RCC 7860 (cell line): ENCODE measurements around the gene PQBP1.

Experiments used
- DNase-seq: peaks from one replicate; pipeline ENCODE4 v3.0.0-alpha.2; 2015; ENCODE audit warnings: low spot score
- FAIRE-seq: peaks from 2 replicates; lab custom pipeline; 2012; peaks lifted over from hg19 to GRCh38; lab: Jason Lieb, UNC

The PQBP1 gene

GRCh38 chrX:48899078-48899410 is 1.3 kb downstream of the PQBP1 start:
- DNase-seq (no peak), FAIRE-seq (no peak)

- FAIRE-seq: no peak
Measured at GRCh38 chrX:48901069-48901468, 3.3 kb downstream of the PQBP1 start.

GRCh38 chrX:48902135-48902534 is 4.4 kb downstream of the PQBP1 start:
- FAIRE-seq (no peak), DNase-seq (no peak)

More at GRCh38 chrX:48901069-48901468, 3.3 kb downstream of the PQBP1 start:
- no peak for DNase-seq

- DNase-seq (no peak), FAIRE-seq (no peak)
Measured at GRCh38 chrX:48902776-48903175, 5.0 kb downstream of the PQBP1 start.

GRCh38 chrX:48903290-48903689 is 5.6 kb downstream of the PQBP1 start:
- DNase-seq: no peak
- no peak for FAIRE-seq

GRCh38 chrX:48904180-48904579 is 6.5 kb downstream of the PQBP1 start:
- DNase-seq (no peak), FAIRE-seq (no peak)

GRCh38 chrX:48904626-48905025 is 6.9 kb downstream of the PQBP1 start:
- DNase-seq: no peak
- no peak for FAIRE-seq

- no peak for FAIRE-seq
- no peak for DNase-seq
Measured at GRCh38 chrX:48905090-48905790, 7.5 kb downstream of the PQBP1 start.

GRCh38 chrX:48908600-48908999 is 10.9 kb downstream of the PQBP1 start:
- no peak for DNase-seq
- FAIRE-seq: no peak

GRCh38 chrX:48909703-48910294 is 12.1 kb downstream of the PQBP1 start:
- FAIRE-seq (no peak), DNase-seq (no peak)

- DNase-seq (no peak), FAIRE-seq (no peak)
Measured at GRCh38 chrX:48910926-48911411, 13.2 kb downstream of the PQBP1 start.

- FAIRE-seq (peak; percentile 84), DNase-seq (peak; percentile 71)
Measured at GRCh38 chrX:48911412-48912182, 13.9 kb downstream of the PQBP1 start, which contains the start of gene SLC35A2. Gene SLC35A2, minus strand, starts transcription at chrX:48911646. Its CDS starts 10 bp downstream, at chrX:48911636.

- DNase-seq: no peak
- FAIRE-seq: no peak
Measured at GRCh38 chrX:48913605-48914366, 16.1 kb downstream of the PQBP1 start.

GRCh38 chrX:48914593-48915493 is 17.1 kb downstream of the PQBP1 start:
- FAIRE-seq (no peak), DNase-seq (no peak)

GRCh38 chrX:48917139-48918001 is 19.6 kb downstream of the PQBP1 start:
- FAIRE-seq: peak; percentile 89

GRCh38 chrX:48918301-48918642 is 20.5 kb downstream of the PQBP1 start:
- FAIRE-seq (no peak), DNase-seq (no peak)

More at GRCh38 chrX:48917139-48918001, 19.6 kb downstream of the PQBP1 start:
- peak; percentile 89 for DNase-seq

GRCh38 chrX:48918643-48919340 is 21.1 kb downstream of the PQBP1 start, which contains the start of gene PIM2:
Gene PIM2, minus strand, starts transcription at chrX:48919024. Its CDS starts 190 bp downstream, at chrX:48918834.
- FAIRE-seq (peak; percentile 94), DNase-seq (peak; percentile 85)

GRCh38 chrX:48919360-48919841 is 21.7 kb downstream of the PQBP1 start:
- FAIRE-seq: no peak
- no peak for DNase-seq
